ENCODE results near the gene PPIP5K1.

The PPIP5K1 gene

DNA sequence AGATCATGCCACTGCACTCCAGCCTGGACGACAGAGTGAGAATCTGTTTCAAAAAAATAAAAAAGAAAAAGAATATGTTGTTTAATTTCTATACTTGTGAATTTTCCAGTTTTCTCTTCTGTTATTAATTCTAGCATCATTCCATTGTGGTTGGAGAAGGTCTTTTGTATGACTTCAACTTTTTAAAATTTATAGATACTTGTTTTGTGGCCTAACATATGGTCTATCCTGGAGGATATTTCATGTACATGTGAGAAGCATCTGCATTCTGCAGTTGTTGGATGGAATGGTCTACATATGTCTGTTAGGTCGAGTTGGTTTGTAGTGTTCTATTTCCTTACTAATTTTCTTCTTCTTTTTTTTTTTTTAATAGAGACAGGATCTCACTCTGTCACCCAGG is 37.0 kb downstream of the PPIP5K1 start:
- Histone ChIP-seq H3K4me1 (ENCODE audit: control insufficient read depth, insufficient read depth, low read length) (no peaks in the 10 kb centered on the region), H3K4me3 (ENCODE audit: low read depth, low read length) (no peak overlapping the region), H3K36me3 (ENCODE audit: control insufficient read depth in 2 of 2, insufficient read depth in 1 of 2, low read length in 2 of 2) (peaks cover 0 to 4% of the 10 kb centered on the region in 2 experiments; a peak in 1 of 3 replicates), H3K27ac (ENCODE audit: extremely low read depth, low read depth, low read length) (no peak overlapping the region), H3K9me3 (ENCODE audit: control insufficient read depth, insufficient read depth, low read depth, low read length) (no peaks in the 10 kb centered on the region)
- ChIA-PET POLR2A (no interaction called here), CTCF (no interaction called here)
- TF ChIP-seq, protein P1, sequence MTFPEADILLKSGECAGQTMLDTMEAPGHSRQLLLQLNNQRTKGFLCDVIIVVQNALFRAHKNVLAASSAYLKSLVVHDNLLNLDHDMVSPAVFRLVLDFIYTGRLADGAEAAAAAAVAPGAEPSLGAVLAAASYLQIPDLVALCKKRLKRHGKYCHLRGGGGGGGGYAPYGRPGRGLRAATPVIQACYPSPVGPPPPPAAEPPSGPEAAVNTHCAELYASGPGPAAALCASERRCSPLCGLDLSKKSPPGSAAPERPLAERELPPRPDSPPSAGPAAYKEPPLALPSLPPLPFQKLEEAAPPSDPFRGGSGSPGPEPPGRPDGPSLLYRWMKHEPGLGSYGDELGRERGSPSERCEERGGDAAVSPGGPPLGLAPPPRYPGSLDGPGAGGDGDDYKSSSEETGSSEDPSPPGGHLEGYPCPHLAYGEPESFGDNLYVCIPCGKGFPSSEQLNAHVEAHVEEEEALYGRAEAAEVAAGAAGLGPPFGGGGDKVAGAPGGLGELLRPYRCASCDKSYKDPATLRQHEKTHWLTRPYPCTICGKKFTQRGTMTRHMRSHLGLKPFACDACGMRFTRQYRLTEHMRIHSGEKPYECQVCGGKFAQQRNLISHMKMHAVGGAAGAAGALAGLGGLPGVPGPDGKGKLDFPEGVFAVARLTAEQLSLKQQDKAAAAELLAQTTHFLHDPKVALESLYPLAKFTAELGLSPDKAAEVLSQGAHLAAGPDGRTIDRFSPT (tag by site-specific recombination; IDR thresholded peaks at IDR 0.05): no peak
- no peak for TF ChIP-seq MZF1 (tag by site-specific recombination; IDR thresholded peaks at IDR 0.05; ENCODE audit: borderline replicate concordance)

DNA sequence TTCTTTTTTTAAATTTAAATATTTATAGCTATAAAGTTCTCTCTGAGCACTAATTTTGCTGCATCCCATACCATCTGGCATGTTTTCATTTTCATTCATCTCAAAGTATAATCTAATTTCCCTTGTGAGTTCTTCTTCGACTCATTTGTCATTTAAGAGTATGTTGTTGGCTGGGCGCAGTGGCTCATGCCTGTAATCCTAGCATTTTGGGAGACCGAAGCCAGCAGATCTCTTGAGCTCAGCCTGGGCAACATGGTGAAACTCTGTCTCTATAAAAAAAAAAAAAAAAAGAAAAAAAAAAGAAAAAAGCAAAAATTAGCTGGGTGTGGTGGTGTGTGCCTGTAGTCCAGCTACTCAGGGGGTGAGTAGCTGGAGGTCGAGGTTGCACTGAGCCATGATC is 37.8 kb downstream of the PPIP5K1 start:
- ChIA-PET CTCF (no interaction called here), POLR2A (interaction anchor here (0.5 kb wide), 1 partner anchor 50 kb away, joined by 4 read pairs; no protein-coding TSS in a partner anchor)
- TF ChIP-seq, protein P2, sequence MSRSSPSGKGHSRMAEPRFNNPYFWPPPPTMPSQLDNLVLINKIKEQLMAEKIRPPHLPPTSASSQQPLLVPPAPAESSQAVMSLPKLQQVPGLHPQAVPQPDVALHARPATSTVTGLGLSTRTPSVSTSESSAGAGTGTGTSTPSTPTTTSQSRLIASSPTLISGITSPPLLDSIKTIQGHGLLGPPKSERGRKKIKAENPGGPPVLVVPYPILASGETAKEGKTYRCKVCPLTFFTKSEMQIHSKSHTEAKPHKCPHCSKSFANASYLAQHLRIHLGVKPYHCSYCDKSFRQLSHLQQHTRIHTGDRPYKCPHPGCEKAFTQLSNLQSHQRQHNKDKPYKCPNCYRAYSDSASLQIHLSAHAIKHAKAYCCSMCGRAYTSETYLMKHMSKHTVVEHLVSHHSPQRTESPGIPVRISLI (tag by site-specific recombination; IDR thresholded peaks at IDR 0.05): 0 out of 2 replicates have a peak, but pooled peaks have one; percentile 31
- TF ChIP-seq ZNF169 (tag by site-specific recombination; IDR thresholded peaks at IDR 0.05): no peak
- no peak overlapping the region for H3K4me3 ChIP-seq (ENCODE audit: low read depth, low read length)
- no peak overlapping the region for H3K27ac ChIP-seq (ENCODE audit: extremely low read depth, low read depth, low read length)
- H3K9me3 ChIP-seq (ENCODE audit: control insufficient read depth, insufficient read depth, low read depth, low read length): no peaks in the 10 kb centered on the region
- no peaks in the 10 kb centered on the region for H3K4me1 ChIP-seq (ENCODE audit: control insufficient read depth, insufficient read depth, low read length)
- H3K36me3 ChIP-seq (ENCODE audit: control insufficient read depth in 2 of 2, insufficient read depth in 1 of 2, low read length in 2 of 2): peaks cover 0 to 4% of the 10 kb centered on the region in 2 experiments; a peak in 1 of 3 replicates

DNA sequence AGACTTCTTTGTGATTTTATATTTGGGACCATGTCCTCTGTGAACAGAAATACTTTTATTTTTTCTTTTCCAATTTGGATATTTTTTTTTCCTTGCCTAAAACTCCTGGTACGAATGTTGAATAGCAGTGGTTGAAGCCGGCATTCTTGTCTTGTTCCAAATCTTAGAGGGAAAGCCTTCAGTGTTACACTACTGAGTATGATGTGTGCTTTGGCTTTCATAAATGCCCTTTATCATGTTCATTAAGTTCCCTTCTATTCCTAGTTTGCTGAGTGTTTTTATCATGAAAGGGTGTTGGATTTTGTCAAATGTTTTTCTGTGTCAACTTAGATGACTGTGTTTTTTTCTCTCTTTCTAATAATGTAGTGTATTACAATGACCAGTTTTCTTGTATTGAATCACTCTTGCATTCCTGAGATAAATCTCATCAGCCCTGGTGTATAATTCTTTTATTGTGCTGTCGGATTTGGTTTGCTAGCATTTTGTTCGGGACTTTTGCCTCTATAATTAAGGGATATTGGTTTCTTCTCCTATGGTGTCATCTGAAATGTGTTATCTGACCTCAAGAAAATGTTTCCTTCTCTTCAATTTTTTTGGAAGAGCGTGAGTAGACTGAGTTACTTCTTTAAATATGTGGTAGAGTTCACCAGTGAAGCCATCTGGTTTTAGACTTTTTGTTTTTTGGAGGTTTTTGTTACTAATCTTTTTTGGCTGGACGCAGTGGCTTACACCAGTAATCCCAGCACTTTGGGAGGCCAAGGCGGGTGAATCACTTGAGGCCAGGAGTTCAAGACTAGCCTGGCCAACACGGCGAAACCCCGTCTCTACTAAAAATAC is 39.3 kb downstream of the PPIP5K1 start:
- H3K4me3 ChIP-seq (ENCODE audit: low read depth, low read length): no peak overlapping the region
- peaks cover 0 to 4% of the 10 kb centered on the region in 2 experiments; a peak in 1 of 3 replicates for H3K36me3 ChIP-seq (ENCODE audit: control insufficient read depth in 2 of 2, insufficient read depth in 1 of 2, low read length in 2 of 2)
- ChIA-PET CTCF (no interaction called here), POLR2A (no interaction called here)
- H3K4me1 ChIP-seq (ENCODE audit: control insufficient read depth, insufficient read depth, low read length): no peaks in the 10 kb centered on the region
- TF ChIP-seq ZSCAN30 (tag by site-specific recombination; IDR thresholded peaks at IDR 0.05) (no peak), OSR2 (tag by site-specific recombination; IDR thresholded peaks at IDR 0.05) (no peak), ZNF37A (tag by site-specific recombination; IDR thresholded peaks at IDR 0.05) (no peak), ZFP69B (tag by site-specific recombination; IDR thresholded peaks at IDR 0.05) (no peak)
- TF ChIP-seq, protein P3, sequence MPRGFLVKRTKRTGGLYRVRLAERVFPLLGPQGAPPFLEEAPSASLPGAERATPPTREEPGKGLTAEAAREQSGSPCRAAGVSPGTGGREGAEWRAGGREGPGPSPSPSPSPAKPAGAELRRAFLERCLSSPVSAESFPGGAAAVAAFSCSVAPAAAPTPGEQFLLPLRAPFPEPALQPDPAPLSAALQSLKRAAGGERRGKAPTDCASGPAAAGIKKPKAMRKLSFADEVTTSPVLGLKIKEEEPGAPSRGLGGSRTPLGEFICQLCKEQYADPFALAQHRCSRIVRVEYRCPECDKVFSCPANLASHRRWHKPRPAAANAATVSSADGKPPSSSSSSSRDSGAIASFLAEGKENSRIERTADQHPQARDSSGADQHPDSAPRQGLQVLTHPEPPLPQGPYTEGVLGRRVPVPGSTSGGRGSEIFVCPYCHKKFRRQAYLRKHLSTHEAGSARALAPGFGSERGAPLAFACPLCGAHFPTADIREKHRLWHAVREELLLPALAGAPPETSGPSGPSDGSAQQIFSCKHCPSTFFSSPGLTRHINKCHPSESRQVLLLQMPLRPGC (tag by site-specific recombination; IDR thresholded peaks at IDR 0.05): no peak
- no peak overlapping the region for H3K27ac ChIP-seq (ENCODE audit: extremely low read depth, low read depth, low read length)
- H3K9me3 ChIP-seq (ENCODE audit: control insufficient read depth, insufficient read depth, low read depth, low read length): no peaks in the 10 kb centered on the region

DNA sequence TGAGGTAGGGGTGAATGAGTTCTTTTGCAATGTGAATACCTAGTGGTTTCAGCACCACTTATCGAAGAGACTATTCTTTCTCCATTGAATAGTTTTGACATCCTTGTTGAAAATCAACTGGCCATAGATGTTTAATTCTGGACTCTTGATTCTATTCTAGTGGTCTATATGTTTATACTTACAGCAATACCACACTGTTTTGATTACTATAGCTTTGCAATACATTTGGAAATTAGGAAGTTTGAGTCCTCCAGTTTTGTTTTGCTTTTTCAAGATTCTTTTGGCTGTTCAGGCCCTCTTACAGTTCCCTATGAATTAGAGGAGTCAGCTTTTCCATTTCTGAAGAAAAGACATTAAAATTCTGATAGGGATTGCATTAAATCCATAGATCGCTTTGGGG is 42.5 kb downstream of the PPIP5K1 start:
- POLR2A ChIA-PET: no interaction called here
- TF ChIP-seq, protein P4, sequence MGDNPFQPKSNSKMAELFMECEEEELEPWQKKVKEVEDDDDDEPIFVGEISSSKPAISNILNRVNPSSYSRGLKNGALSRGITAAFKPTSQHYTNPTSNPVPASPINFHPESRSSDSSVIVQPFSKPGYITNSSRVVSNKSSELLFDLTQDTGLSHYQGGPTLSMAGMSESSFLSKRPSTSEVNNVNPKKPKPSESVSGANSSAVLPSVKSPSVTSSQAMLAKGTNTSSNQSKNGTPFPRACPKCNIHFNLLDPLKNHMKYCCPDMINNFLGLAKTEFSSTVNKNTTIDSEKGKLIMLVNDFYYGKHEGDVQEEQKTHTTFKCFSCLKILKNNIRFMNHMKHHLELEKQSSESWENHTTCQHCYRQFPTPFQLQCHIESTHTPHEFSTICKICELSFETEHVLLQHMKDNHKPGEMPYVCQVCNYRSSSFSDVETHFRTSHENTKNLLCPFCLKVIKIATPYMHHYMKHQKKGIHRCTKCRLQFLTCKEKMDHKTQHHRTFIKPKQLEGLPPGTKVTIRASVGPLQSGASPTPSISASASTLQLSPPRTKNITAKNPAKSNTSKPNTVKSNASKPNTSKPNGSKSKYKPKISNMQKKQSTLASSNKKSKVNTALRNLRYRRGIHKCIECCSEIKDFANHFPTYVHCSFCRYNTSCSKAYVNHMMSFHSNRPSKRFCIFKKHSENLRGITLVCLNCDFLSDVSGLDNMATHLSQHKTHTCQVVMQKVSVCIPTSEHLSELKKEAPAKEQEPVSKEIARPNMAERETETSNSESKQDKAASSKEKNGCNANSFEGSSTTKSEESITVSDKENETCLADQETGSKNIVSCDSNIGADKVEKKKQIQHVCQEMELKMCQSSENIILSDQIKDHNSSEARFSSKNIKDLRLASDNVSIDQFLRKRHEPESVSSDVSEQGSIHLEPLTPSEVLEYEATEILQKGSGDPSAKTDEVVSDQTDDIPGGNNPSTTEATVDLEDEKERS (tag by site-specific recombination; IDR thresholded peaks at IDR 0.05): peak; percentile 58; the same call in 1 of the 2 replicates
- TF ChIP-seq, protein P5, sequence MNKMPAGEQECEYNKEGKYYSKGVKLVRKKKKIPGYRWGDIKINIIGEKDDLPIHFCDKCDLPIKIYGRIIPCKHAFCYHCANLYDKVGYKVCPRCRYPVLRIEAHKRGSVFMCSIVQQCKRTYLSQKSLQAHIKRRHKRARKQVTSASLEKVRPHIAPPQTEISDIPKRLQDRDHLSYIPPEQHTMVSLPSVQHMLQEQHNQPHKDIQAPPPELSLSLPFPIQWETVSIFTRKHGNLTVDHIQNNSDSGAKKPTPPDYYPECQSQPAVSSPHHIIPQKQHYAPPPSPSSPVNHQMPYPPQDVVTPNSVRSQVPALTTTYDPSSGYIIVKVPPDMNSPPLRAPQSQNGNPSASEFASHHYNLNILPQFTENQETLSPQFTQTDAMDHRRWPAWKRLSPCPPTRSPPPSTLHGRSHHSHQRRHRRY (tag by site-specific recombination; IDR thresholded peaks at IDR 0.05): no peak
- CTCF ChIA-PET: no interaction called here

More for the DNA sequence above, 42.5 kb downstream of the PPIP5K1 start:
- Histone ChIP-seq H3K9me3 (ENCODE audit: control insufficient read depth, insufficient read depth, low read depth, low read length) (no peaks in the 10 kb centered on the region), H3K36me3 (ENCODE audit: control insufficient read depth in 2 of 2, insufficient read depth in 1 of 2, low read length in 2 of 2) (no peaks in the 10 kb centered on the region; a peak in 1 of 3 replicates), H3K4me3 (ENCODE audit: low read depth, low read length) (no peak overlapping the region), H3K27ac (ENCODE audit: extremely low read depth, low read depth, low read length) (no peak overlapping the region), H3K4me1 (ENCODE audit: control insufficient read depth, insufficient read depth, low read length) (no peaks in the 10 kb centered on the region)

Data from HEK293 (cell line).